Upper lobe of left lung (tissue), 6 donors: Measurements from ENCODE around the gene HTR1E. TPM values are rescaled to one million over a fixed set of nuclear protein-coding genes. Genes with fewer than 3 reads are reported as not detected.
"Not testable (repeated sequence)": the region's sequence is repeated elsewhere in the genome, so short reads cannot be mapped to it uniquely, and the experiment has no call there.

Source experiments
- ATAC-seq, 2 donors: fragments of 200-7000 bp; cut with Tn5 transposase; one replicate each; pipeline ENCODE4 v1.9.1; 2022; ENCODE audit warnings: mild to moderate bottlenecking in 2 of 2, moderate library complexity in 2 of 2; ENCODE audit not compliant: low FRiP score in 2 of 2
- DNase-seq, 2 donors: peaks; one replicate each; pipeline ENCODE4 v3.0.0-alpha.2; 2019 to 2020
- H3K27ac ChIP-seq, 4 donors: fragments of 200-600 bp; sonication (generic); one replicate each; pipeline ENCODE4 v1.5.1; 2016 to 2019
- H3K27me3 ChIP-seq, 4 donors: fragments of 200-600 bp; sonication (generic); one replicate each; pipeline ENCODE4 v1.5.1; 2017 to 2019
- H3K36me3 ChIP-seq, 4 donors: fragments of 200-600 bp; sonication (generic); one replicate each; pipeline ENCODE4 v1.5.1; 2016 to 2019
- H3K4me1 ChIP-seq, 4 donors: fragments of 200-600 bp; sonication (generic); one replicate each; pipeline ENCODE4 v1.5.1; 2018 to 2019
- H3K4me3 ChIP-seq, 4 donors: fragments of 200-600 bp; sonication (generic); one replicate each; pipeline ENCODE4 v1.5.1; 2017 to 2019; ENCODE audit warnings: mild to moderate bottlenecking in 2 of 4, moderate library complexity in 1 of 4
- H3K9me3 ChIP-seq, 4 donors: fragments of 200-600 bp; sonication (generic); one replicate each; pipeline ENCODE4 v1.5.1; 2018 to 2019
- EP300 ChIP-seq, 4 donors: sonication (generic); formaldehyde crosslinking; IDR thresholded peaks; one replicate each; pipeline ENCODE4 v1.5.1; 2017; ENCODE audit warnings: antibody characterized with exemption in 4 of 4, control low read depth in 2 of 4
- POLR2A ChIP-seq, 4 donors: fragments of 450-650 bp; IDR thresholded peaks; one replicate each; pipeline ENCODE4 v1.5.1; 2016 to 2017; ENCODE audit warnings: antibody characterized with exemption in 4 of 4, mild to moderate bottlenecking in 2 of 4
- POLR2AphosphoS5 ChIP-seq, 2 donors: sonication (generic); formaldehyde crosslinking; IDR thresholded peaks; one replicate each; pipeline ENCODE4 v1.5.1; 2017; ENCODE audit warnings: antibody characterized with exemption in 2 of 2
- WGBS, 2 donors: methylation state at CpG; one replicate each; pipeline ENCODE4 v1.1.5; 2017 to 2018; 5-methylcytosine and 5-hydroxymethylcytosine counted together
- total RNA-seq, 6 donors: library from RNA; depleted of rRNA in 4 of 6; stranded (reverse); fragments of >200 nt in 4 of 6; gene quantifications; one replicate each; pipeline versions ENCODE4 v1.1.0 to v1.2.1, GENCODE V29; 2016 to 2021
- TF ChIP-seq, protein P1 (sequence below), 6 experiments: fragments of 450-650 bp in 4 of 6; fragments of 200-600 bp in 2 of 6; sonication (generic) in 2 of 6; IDR thresholded peaks; one replicate each; pipeline ENCODE4 v1.5.1; 2016 to 2019; ENCODE audit warnings: antibody characterized with exemption in 6 of 6
- donor health status: DM: no; HTN: no; CAD: no; lungs with moderate emphysema.
- donor health status: DM: no; HTN: yes; CAD: no; lungs with severe emphysema.

HTR1E gene
- total RNA-seq, 6 donors from 2014 or later, result not detected

DNA sequence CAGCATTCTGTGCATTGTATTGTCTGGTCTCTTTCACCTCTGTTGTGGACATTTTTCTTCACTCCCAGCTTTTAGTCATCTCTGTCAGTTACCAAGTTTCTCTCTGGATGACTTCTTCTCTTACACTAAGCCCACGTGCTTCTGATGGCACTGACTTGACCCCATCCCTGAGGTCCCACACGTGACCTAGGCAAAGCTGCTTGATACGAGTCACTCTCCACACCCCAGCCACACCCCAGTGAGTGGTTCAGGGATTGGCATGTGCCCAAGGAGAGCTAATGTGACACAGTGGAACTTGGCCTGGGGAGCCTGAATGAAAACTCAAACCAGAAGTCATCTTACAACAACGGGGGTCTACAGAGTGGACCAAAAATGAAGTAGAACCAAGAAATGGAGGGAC, 32.2 kb downstream of the HTR1E start:
- Histone ChIP-seq H3K9me3 (no peaks in the 10 kb centered on the region), H3K4me1 (no peaks in the 10 kb centered on the region), H3K4me3 (no peak overlapping the region), H3K27ac (no peak overlapping the region), H3K27me3 (no peaks in the 10 kb centered on the region), H3K36me3 (no peaks in the 10 kb centered on the region)
- TF ChIP-seq, protein P1, sequence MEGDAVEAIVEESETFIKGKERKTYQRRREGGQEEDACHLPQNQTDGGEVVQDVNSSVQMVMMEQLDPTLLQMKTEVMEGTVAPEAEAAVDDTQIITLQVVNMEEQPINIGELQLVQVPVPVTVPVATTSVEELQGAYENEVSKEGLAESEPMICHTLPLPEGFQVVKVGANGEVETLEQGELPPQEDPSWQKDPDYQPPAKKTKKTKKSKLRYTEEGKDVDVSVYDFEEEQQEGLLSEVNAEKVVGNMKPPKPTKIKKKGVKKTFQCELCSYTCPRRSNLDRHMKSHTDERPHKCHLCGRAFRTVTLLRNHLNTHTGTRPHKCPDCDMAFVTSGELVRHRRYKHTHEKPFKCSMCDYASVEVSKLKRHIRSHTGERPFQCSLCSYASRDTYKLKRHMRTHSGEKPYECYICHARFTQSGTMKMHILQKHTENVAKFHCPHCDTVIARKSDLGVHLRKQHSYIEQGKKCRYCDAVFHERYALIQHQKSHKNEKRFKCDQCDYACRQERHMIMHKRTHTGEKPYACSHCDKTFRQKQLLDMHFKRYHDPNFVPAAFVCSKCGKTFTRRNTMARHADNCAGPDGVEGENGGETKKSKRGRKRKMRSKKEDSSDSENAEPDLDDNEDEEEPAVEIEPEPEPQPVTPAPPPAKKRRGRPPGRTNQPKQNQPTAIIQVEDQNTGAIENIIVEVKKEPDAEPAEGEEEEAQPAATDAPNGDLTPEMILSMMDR (IDR thresholded peaks at IDR 0.05), result no peak
- TF ChIP-seq EP300 (IDR thresholded peaks at IDR 0.05), result no peak
- no peak for TF ChIP-seq POLR2A (IDR thresholded peaks at IDR 0.05)
- no peak for TF ChIP-seq POLR2AphosphoS5 (IDR thresholded peaks at IDR 0.05)
- 60 to 74% methylated on average over 4 of the region's 4 CpGs for WGBS, 2 donors
- DNase-seq (no peak), ATAC-seq (no peak)

- Histone ChIP-seq H3K27ac (no peak overlapping the region), H3K36me3 (no peaks in the 10 kb centered on the region), H3K4me3 (no peak overlapping the region), H3K9me3 (no peaks in the 10 kb centered on the region), H3K4me1 (no peaks in the 10 kb centered on the region), H3K27me3 (no peaks in the 10 kb centered on the region)
- 81 to 91% methylated on average over 2 of the region's 2 CpGs for WGBS, 2 donors
- TF ChIP-seq, protein P1 (IDR thresholded peaks at IDR 0.05), result no peak
- TF ChIP-seq POLR2AphosphoS5 (IDR thresholded peaks at IDR 0.05), result no peak
- no peak for TF ChIP-seq POLR2A (IDR thresholded peaks at IDR 0.05)
- TF ChIP-seq EP300 (IDR thresholded peaks at IDR 0.05), result no peak
- ATAC-seq (no peak), DNase-seq (no peak)
Observed at GRCh38 chr6:86973088-86973487, 35.8 kb downstream of the HTR1E start.

DNA sequence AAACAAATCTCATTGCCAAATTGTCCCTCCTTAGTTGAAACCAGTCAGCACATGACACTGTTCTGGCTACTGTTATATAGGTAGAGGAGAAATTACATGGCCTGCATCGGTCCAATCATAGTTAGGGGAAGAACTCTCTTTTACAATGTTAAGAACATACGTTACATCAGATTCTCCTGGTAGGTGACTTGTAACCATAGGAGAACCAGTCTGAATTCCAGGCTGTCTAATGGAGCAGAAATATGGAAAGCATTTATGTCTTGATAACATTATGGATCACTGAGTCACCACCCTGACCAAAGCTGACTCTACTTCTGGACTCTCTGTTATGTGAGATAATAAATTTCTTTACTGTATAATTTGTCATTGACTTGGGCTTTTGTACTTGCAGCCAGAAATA, 40.9 kb downstream of the HTR1E start:
- Histone ChIP-seq H3K4me1 (no peaks in the 10 kb centered on the region), H3K36me3 (no peaks in the 10 kb centered on the region), H3K27me3 (no peaks in the 10 kb centered on the region), H3K27ac (no peak overlapping the region), H3K4me3 (no peak overlapping the region), H3K9me3 (no peaks in the 10 kb centered on the region)
- DNase-seq, result no peak
- 91 to 100% methylated on average over 2 of the region's 2 CpGs for WGBS, 2 donors
- no peak for ATAC-seq
- TF ChIP-seq POLR2A (IDR thresholded peaks at IDR 0.05) (no peak), POLR2AphosphoS5 (IDR thresholded peaks at IDR 0.05) (no peak), EP300 (IDR thresholded peaks at IDR 0.05) (no peak)
- TF ChIP-seq, protein P1 (IDR thresholded peaks at IDR 0.05), result no peak

GRCh38 chr6:87001494-87001893, 64.2 kb downstream of the HTR1E start:
- TF ChIP-seq, protein P1 (IDR thresholded peaks at IDR 0.05), result no peak
- TF ChIP-seq POLR2AphosphoS5 (IDR thresholded peaks at IDR 0.05) (no peak), POLR2A (IDR thresholded peaks at IDR 0.05) (no peak), EP300 (IDR thresholded peaks at IDR 0.05) (no peak)

DNA sequence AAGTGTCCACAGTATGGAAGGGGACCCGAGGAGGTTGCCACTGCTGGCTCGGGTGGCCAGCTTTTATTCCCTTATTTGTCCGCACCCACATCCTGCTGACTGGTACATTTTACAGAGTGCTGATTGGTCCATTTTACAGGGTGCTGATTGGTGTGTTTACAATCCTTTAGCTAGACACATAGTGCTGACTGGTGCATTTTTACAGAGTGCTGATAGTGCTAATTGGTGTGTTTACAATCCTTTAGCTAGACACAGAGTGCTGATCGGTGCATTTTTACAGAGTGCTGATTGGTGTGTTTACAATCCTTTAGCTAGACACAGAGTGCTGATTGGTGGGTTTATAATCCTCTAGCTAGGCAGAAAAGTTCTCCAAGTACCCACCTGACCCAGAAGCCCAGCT, 65.1 kb downstream of the HTR1E start:
- H3K4me3 ChIP-seq, ATAC-seq, DNase-seq, H3K36me3 ChIP-seq, H3K27me3 ChIP-seq, H3K27ac ChIP-seq, H3K9me3 ChIP-seq, H3K4me1 ChIP-seq: not testable (repeated sequence)
- 79 to 88% methylated on average over 4 of the region's 4 CpGs for WGBS, 2 donors

More at GRCh38 chr6:87001494-87001893, 64.2 kb downstream of the HTR1E start:
- H3K27ac ChIP-seq, result no peak overlapping the region
- no peak for ATAC-seq
- H3K4me1 ChIP-seq, result no peaks in the 10 kb centered on the region
- H3K9me3 ChIP-seq, result no peaks in the 10 kb centered on the region
- no peak overlapping the region for H3K4me3 ChIP-seq
- no peaks in the 10 kb centered on the region for H3K36me3 ChIP-seq
- no peaks in the 10 kb centered on the region for H3K27me3 ChIP-seq
- no peak for DNase-seq

- ATAC-seq, H3K27me3 ChIP-seq, H3K36me3 ChIP-seq, H3K4me1 ChIP-seq, DNase-seq, H3K9me3 ChIP-seq, H3K4me3 ChIP-seq, H3K27ac ChIP-seq: not testable (repeated sequence)
- WGBS, 2 donors, result 83% methylated on average over 2 of the region's 2 CpGs
Observed at GRCh38 chr6:87006541-87006940, 69.2 kb downstream of the HTR1E start.

DNA sequence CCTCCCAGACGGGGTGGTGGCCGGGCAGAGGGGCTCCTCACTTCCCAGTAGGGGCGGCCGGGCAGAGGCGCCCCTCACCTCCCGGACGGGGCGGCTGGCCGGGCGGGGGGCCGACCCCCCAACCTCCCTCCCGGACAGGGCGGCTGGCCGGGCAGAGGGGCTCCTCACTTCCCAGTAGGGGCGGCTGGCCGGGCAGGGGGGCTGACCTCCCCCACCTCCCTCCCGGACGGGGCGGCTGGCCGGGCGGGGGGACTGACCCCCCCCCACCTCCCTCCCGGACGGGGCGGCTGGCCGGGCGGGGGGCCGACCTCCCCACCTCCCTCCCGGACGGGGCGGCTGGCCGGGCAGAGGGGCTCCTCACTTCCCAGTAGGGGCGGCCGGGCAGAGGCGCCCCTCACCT, 72.3 kb downstream of the HTR1E start:
- H3K4me1 ChIP-seq, H3K4me3 ChIP-seq, H3K27ac ChIP-seq, H3K36me3 ChIP-seq, ATAC-seq, H3K27me3 ChIP-seq, H3K9me3 ChIP-seq: not testable (repeated sequence)
- WGBS, 2 donors, result no CpG with 5 or more reads among the region's 34 CpGs
- DNase-seq, result peak in 1 of 2 donors; percentile 30
